C4-2B (cell line): ENCODE results near the gene ARHGAP4.

Experiments
- ZFX ChIP-seq: fragments of 450-650 bp; IDR thresholded peaks from 2 replicates; pipeline ENCODE4 v1.6.1; 2017
- TF ChIP-seq, protein P1 (sequence below): fragments of 450-650 bp; conservative IDR thresholded peaks from 2 replicates; pipeline ENCODE4 v1.5.1; 2017; ENCODE audit warnings: mild to moderate bottlenecking

DNA sequence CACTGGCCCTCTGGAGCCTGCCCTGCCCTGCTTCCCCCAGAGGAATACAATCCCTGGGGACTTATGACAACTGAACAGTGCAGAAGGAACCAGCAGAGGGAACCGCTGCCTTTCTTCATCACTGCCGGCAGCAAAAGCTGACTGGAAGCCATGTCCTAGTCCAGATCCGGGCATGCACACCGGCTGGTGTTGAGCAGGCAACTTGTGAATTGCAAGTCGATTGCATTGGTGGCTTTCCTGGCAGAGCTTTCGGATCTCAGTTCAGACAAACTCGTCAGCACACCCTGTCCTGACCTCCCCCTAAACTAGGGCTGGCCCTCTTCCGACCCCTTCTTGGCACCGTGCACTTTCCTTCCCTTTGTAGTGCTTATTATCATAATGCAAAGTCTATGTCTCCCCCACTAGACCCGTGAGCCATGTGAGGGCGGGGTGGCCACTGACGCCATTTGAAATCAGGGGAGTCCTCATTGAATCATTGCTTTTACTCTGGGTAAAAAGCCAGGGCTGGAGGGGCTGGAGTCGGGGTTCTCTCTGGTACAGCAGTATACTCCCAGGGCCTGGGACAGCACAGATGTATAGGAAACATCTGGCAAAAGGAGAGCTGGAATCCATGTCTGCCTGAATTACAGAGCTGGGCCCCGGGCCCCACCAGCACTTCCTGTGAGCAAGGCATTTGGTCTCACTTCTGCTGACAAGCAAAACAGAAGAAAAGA is 1.8 kb downstream of the ARHGAP4 start:
- TF ChIP-seq, protein P1, sequence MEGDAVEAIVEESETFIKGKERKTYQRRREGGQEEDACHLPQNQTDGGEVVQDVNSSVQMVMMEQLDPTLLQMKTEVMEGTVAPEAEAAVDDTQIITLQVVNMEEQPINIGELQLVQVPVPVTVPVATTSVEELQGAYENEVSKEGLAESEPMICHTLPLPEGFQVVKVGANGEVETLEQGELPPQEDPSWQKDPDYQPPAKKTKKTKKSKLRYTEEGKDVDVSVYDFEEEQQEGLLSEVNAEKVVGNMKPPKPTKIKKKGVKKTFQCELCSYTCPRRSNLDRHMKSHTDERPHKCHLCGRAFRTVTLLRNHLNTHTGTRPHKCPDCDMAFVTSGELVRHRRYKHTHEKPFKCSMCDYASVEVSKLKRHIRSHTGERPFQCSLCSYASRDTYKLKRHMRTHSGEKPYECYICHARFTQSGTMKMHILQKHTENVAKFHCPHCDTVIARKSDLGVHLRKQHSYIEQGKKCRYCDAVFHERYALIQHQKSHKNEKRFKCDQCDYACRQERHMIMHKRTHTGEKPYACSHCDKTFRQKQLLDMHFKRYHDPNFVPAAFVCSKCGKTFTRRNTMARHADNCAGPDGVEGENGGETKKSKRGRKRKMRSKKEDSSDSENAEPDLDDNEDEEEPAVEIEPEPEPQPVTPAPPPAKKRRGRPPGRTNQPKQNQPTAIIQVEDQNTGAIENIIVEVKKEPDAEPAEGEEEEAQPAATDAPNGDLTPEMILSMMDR: peak; percentile 5
- no peak for TF ChIP-seq ZFX
